Measurements from ENCODE around the gene CCNA1.

The CCNA1 gene

DNA sequence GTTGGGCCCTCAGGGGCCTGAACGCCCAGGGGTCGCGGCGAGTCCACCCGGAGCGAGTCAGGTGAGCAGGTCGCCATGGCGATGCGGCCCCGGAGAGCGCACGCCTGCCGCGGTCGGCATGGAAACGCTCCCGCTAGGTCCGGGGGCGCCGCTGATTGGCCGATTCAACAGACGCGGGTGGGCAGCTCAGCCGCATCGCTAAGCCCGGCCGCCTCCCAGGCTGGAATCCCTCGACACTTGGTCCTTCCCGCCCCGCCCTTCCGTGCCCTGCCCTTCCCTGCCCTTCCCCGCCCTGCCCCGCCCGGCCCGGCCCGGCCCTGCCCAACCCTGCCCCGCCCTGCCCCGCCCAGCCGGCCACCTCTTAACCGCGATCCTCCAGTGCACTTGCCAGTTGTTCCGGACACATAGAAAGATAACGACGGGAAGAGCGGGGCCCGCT is at the start of gene CCNA1:
CCNA1 (plus strand) TSS at position 390 of the 439 bp plus-strand sequence. CDS start 562 bp downstream, outside the sequence.
- peak; percentile 21 for DNase-seq

DNA sequence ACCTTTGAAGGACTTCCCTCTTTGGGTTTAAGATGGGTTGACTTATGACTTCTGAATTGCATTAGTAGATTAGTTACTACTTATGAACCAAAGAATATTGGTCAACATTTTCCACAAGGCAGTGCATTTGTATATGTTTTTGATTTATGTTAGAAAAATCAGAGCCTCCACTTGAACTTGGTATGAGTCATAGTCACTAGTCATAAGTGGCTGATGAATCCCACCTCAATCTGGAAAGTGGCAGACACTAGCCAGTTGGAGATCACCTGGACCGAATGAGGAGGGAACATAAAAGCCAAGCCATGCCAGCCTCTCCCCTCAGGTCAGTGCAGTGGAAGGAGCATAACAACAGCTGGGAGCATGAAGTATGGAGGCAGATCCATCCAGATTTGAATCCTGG is 46.8 kb upstream of the CCNA1 start:
- DNase-seq, result no peak

DNA sequence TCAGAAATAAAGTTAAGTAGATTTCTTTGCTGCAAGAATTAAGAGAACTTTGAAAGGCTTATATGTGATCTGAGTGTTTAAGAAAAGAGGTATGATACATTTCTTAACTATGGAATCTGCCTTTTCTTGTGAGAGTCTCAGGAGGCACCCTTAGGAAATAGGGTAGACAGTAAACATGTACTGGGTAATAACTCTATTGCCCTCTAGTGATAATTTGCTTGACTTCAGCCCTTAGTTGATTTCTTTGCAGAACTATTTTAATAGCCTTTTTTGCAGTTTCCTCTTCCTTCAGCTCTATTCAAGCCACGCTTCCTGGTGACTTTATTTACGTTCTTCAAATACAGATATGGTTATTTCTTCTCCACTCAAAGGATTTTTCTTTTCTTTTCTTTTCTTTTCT is 37.0 kb upstream of the CCNA1 start:
- no peak for DNase-seq

DNA sequence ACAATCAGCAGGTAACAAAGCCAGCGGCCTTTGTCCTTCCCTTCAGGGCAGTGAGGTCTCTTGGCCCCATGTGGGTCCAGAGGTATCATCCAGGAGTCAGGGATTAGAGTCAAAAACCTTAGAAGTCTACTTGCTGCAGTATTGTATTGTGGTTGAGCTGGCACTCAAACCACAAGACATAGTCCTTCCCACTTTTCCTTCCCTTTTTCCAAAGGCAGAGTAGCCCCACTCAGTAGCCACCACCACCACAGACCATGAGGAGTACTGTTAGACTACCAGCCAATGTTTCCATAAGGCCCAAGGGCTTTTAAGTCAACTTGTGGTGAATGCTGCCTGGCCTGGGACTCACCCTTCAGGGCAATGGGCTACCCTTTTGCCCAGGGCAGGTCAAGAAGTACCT is 27.1 kb upstream of the CCNA1 start:
- DNase-seq, result no peak

DNA sequence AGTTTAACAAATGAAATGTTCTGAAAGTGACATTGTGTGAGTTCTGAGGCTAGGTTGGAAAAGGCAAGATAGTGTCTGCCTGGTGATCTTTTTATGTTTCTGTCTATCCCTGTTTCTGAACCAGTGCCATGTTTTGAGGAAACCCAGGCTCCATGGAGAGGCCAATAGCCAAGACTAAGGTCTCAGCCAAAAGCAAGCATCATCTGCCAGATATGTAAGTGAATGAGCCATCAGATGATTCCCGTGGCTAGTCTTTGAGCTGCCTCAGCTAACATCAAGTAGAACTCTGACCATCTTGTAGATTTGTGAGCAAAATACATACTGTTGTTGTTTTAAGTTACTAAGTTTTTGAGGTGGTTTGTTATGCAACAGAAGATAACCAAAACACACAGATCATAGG is 19.6 kb upstream of the CCNA1 start:
- DNase-seq, result no peak

DNA sequence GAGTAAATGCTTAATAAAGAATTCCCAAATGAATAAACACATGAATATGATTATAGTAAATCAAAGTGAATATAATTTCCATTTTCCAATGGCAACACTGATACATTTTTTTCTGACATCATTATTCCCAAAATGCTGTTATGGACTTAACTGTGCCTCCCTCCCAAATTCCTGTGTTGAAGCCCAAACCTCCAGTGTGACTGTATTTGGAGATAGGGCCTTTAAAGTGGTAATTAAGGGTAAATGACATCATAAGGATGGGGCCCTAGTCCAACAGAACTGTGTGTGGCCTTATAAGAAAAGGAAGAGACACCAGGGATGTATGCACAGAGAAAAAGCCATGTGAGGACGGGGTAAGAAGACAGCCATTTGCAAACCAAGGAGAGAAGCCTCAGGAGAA is 19.1 kb upstream of the CCNA1 start:
- no peak for DNase-seq

DNA sequence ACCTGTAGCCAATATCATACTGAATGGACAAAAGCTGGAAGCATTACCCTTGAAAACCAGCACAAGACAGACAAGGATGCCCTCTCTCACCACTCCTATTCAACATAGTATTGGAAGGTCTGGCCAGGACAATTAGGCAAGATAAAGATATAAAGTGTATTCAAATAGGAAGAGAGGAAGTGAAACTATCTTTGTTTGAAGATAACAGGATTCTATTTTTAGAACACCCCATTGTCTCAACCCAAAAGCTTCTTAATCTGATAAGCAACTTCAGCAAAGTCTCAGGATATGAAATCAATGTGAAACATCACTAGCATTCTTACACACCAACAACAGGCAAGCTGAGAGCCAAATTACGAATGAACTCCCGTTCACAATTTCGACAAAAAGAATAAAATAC is 17.8 kb upstream of the CCNA1 start:
- no peak for DNase-seq

DNA sequence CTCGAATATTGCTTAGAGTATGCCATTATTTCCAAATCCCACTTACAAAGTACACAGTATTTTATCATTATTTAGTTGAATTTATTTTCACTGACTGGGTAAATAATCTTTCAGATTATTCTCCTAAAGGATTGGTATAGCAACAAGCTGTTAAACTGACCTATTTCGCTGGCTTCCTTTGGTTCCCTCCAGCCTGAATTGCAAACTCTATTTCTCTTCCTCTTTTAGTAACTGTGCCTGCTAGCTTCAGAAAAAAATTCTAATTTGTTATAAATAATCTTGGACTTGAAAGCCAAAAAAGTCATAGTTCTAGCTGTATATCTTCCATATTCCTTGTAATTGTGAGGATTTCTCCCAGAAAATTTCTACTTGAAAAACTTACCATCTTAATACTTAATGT is 15.0 kb upstream of the CCNA1 start:
- DNase-seq, result no peak

DNA sequence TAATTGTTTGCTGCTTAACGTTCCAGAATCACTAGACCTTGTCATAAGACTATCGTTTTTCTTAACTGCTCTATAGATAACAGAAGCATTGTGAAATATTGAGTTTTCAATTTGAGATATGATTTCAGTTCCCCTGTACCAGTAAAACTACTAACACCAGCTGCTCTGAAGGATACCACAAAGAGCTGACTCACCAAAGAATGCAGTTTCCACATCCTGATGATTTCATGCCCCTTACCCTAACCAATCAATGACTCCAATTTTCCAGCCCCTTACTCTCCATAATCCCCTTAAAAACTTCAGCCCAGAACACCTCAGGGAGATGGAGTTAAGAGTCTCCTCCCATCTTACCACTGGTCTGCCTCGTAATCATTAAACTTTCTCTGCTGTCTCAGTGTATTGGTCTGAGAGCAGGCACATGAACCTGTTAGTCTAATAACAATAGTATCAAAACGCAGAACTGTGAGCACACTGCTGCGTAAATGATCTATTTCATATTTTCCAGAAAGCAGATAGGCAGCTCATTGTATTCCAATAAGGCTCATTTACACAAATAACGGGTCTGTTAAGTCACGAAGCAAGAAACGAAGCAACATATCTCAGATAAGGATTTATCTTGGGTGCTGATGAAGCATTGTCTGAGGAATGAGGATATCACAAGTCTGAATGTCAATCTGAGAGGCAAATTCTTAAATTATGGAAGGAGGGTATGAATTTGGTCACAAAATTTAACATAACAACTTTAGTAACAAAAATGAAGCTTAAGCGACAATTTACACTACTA is 14.1 kb upstream of the CCNA1 start:
- DNase-seq, result no peak

DNA sequence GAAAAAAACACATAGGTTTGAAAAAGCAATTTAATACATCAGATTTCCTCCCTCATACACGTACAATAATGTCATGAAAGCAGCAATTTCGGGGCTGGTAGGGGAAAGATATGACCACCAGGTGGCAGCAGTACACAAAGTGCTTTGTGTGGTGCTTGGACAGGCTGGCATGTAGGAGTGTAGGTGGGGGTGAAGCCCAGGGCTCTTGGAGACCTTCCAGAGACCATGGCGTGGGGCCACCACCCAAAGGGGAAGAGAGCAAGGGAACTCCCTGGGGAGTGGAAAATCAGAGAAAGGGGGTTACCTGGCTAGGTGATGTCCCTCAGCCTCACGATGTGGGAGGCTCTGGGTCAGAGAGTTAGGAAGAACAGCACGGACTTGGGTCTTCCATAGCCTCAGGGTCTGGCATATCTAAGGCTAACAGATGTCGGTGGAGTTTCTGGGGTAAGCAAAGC is 11.8 kb upstream of the CCNA1 start:
- DNase-seq, result peak; percentile 8

DNA sequence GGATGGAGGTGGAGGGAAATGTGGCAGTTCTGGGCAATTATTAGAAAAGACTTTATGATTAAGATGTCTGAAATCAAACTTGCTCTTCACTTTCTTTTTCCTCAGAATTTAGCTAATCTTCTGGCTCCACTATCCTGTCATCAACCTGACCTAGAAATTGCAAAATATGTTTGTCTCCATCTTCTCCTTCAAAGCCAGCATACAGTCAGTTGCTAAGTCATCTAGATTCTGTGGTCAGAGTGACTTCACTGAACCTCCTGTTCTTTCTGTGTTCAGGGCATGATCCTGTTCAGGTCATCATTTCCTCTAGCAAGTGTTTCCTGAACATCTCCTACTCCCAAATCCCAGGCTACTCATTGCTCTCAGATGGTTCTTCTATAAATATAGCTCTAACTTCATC is 10.8 kb upstream of the CCNA1 start:
- no peak for DNase-seq

DNA sequence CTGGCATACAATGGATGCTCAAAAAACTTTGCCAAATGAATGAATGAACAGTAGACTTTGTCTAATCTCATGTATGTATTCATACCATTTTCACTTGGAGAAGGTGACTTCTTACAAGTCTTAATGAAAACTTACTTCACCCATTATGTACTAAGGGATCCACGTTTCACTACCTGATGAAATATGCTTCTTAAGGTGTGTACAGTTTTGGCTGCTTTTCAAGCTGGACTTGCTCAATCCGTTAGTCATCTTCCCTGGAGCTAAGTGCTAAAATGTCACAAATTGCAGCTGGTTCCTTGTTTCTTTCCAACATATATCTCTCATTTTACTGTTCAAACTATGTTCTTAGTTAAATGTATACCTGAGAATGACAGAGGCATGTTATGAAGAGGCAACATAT is 4.2 kb upstream of the CCNA1 start:
- DNase-seq, result no peak

DNA sequence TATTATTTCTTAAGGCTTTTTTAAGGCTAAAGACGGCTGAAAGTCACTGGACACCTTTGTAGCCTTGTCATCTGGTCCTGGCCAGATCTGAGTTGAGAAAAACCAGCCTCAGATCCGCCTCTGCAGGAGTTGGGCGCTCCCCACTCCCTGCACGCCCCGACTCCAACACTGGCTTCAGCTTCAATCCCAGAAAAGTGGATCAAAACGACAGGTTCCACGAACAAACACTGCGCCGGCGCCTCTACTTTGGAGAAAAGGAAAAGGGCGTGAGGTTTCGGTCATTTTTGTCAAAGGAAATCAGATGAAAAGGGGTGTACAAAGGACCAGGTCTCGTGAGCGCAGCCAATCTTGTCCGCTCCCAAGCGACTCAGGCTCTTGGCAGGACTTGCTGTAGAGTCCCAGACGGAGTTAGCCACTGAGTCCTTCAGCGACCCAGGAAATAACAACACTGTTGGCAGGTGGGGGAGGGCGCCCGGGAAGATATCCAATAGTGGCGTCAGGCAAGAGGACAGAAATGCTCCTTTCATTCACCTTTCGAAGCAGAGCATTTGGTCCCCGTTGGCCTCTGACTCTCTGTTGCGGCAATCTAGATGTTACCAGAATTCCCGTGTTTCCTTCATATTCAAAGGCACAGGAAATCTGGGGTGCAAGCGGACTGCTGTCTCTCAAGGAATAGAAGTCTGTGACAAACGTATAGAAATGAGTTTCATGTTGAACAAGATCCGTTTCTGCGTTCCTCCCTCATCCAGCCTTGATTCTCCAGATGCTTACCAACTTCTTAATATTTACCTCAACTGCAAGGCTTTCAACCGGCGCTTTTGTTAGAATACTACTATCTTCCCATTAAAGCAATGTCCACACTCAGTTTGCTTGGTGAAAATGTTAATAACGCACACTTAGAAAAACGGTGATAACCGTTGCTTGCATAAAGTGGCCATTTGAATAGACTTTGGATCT is 1.8 kb upstream of the CCNA1 start:
- no peak for DNase-seq

DNA sequence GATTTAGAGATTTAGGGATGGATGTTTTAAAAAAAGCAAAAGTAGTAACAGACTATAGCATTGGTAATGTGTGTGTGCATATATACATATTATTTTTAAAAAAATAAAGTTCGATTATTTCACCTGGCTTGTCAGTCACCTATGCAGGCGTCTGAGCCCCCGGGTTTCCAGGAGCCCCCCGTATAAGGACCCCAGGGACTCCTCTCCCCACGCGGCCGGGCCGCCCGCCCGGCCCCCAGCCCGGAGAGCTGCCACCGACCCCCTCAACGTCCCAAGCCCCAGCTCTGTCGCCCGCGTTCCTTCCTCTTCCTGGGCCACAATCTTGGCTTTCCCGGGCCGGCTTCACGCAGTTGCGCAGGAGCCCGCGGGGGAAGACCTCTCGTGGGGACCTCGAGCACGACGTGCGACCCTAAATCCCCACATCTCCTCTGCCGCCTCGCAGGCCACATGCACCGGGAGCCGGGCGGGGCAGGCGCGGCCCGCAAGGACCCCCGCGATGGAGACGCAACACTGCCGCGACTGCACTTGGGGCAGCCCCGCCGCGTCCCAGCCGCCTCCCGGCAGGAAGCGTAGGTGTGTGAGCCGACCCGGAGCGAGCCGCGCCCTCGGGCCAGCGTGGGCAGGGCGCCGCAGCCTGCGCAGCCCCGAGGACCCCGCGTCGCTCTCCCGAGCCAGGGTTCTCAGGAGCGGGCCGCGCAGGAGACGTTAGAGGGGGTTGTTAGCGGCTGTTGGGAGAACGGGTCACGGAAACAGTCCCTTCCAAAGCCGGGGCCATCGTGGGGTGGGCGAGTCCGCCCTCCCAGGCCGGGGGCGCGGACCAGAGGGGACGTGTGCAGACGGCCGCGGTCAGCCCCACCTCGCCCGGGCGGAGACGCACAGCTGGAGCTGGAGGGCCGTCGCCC is 840 bp upstream of the CCNA1 start:
- DNase-seq, result no peak

DNA sequence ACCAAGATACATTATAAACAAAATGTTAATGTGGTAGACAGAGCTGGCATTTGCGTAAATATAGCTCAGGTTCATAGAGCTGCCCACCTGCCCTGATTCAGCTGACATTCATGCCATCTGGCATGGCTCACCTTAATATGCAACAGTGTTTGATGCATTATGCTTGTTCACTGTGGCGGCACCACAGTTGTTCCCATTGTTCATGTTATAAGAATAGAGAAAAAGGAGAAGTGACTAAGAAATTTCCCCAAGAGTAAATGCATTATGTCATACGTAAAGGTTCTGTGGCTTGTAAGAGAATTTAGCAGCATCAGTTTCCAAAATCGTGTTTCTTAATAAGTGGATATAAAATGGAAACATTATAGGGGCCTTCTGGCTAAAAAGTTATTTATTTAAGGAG is 4.5 kb downstream of the CCNA1 start:
- DNase-seq, result no peak

DNA sequence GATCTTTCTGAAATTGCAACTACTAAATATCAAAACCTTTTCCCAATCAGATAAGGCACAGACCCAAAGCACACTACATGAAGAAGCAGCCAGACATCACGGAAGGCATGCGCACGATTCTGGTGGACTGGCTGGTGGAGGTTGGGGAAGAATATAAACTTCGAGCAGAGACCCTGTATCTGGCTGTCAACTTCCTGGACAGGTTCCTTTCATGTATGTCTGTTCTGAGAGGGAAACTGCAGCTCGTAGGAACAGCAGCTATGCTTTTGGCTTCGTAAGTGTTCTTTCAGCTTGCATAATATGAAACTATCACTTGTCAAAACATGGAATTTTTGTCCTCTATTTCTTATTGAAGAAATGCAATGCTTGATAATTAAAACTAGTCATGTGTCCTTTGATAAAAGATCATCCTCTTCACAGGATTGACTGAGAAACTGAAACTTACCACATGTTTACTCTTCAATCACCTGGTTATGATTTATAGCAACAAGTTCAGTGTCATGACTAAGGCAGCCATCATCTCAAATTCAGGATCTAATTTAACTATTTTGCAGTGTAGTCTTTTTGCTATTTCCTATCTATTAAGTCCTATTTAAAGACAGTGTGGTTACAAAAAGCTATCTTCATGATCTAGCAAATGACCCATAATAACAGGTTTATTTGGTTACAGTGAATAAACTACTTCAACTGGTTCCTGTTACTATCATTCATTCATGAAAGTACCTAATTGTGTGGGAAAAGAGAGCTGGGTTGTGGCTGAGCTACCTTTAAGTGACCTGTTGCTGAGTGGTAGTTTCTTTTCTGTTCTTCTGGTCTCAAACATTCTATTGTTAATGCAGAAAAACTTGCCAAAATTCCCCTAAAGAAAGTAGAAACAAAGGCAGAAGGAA is 6.5 kb downstream of the CCNA1 start:
- DNase-seq, result no peak

DNA sequence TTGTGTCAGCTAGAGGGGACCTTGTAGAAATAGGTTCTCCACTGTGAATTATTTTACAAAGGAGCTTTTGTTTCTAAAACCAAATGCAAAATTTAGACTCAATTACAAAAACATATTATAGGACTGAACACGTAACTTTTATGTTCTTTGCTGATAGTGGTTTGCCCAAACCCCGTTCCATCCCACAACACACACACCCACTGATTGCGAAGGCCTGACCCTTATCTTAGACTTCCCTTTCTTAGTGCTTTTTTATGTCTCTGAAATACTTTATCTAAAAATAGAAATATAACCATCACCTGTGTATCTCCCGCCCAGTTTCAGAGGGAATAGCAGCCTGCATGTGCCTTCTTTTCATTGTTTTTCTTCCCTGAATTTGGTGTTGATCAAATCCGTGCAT is 13.0 kb downstream of the CCNA1 start:
- DNase-seq, result no peak

DNA sequence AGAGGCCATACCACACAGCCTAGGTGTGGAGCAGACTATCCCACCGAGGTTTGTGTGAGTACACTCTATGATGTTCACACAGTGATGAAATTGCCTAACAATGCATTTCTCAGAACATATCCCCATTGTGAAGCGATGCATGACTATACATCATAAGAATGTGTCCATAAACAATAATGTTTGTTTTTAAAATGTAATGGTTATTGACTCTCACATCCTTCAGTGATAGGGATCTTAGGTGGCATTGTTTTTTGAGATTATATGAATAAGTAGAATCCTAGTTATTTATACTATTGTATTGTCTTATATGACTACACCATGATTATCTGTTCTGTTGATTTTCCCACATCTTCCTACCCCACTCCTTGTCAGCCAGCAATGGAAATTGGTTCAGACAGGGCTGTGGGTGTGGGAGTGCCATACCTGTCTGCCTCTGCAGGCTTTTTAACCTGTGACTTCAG is 13.6 kb downstream of the CCNA1 start:
- DNase-seq, result no peak

DNA sequence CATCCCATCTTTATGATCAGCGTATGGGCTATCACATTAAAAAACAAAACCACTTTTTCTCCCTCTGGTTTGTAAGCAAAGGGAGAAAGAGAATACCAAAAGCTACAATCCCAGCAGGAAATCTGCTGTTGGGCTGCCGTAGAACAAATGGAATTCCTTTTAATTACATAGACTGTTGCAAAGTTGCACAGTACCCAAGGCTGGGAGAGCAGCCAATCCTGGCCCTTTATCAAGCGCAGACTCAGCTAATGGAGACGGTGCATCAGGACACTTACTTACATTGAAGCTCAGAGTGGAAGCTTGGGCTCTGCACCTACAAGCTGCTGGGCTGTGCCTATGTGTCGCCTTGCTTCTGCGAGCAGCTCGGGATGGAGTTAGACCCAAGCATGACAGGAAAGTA is 15.2 kb downstream of the CCNA1 start:
- no peak for DNase-seq

DNA sequence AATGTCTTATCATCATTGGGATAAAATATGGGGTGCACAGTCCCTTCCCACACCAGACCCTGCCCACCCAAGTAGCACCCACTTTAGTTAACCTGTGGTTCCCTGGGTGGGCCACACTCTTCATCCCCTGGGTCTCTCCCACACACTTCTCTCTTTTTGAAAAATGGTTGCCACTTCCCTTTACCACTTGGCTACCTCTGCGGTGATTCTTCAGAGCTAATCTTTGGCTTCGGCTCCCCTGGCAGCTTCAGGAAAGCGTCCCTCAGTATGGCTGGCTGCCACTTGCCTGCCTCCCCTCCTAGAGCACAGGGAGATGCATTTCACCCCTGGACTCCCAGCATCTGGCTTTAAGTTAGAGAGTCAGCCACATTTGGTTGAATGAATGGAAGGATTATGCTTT is 18.2 kb downstream of the CCNA1 start:
- no peak for DNase-seq

DNA sequence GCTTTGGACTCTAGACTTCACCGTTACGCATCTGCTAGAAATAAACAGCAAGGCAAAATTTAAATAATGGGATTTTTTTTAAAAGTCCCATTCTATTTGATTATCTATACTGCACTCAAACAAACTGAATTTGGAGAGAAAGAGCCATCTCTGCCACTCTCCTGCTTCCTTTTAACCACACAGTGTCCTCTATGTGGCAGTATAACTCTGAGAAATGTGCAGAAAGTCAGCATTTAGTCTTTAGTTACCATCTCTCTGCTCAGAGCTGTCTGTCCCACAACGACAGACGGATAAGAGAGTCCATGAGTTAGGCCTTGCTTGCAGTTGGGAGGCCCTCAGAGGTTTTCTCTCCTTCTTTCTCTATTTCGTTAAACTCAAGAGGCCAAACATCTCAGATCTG is 21.2 kb downstream of the CCNA1 start:
- DNase-seq, result no peak

DNA sequence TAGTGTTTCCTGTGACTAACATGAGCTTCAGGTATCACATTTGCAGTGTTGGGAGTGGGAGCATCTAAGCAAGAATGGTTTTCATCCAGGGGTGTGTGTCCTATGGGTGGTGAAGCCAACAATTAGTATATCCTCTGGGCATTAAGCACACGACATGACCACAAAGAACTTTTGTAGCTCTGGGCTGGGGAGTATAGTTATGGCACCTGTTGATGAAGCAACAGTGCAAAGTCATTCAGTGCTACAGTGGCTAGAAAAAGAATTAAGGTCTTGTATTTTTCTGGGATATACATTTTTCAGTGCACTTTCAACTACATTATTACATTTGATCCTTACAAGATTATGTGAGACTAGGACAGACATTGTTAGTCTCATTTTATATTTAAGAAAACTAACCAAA is 21.8 kb downstream of the CCNA1 start:
- no peak for DNase-seq

Data from NCI-H510A (cell line).